Uterus (tissue), 4 donors: ENCODE results near the gene TMPRSS6. TPM values are rescaled to one million over a fixed set of nuclear protein-coding genes. Genes with fewer than 3 reads are reported as not detected.

ENCODE experiments used
- DNase-seq, 2 donors: peaks; one replicate each; pipeline ENCODE4 v3.0.0-alpha.2; 2019 to 2020
- H3K27ac ChIP-seq, 2 donors: fragments of 200-600 bp; sonication (generic); 1 replicate in 1 of 2; 2 replicates in 1 of 2; pipeline ENCODE4 v1.5.1; 2016 to 2018
- H3K27me3 ChIP-seq, 2 donors: fragments of 200-600 bp; sonication (generic); one replicate each; pipeline ENCODE4 v1.5.1; 2018 to 2019; ENCODE audit warnings: control low read depth in 1 of 2
- H3K36me3 ChIP-seq, 2 donors: fragments of 200-600 bp; sonication (generic); one replicate each; pipeline ENCODE4 v1.5.1; 2019; ENCODE audit warnings: control low read depth in 1 of 2
- H3K4me1 ChIP-seq, 2 donors: fragments of 200-600 bp; sonication (generic); one replicate each; pipeline ENCODE4 v1.5.1; 2018 to 2019; ENCODE audit warnings: control low read depth in 1 of 2
- H3K4me3 ChIP-seq, 2 donors: fragments of 200-600 bp; sonication (generic); 1 replicate in 1 of 2; 2 replicates in 1 of 2; pipeline ENCODE4 v1.5.1; 2018 to 2019; ENCODE audit warnings: mild to moderate bottlenecking in 1 of 2
- H3K9me3 ChIP-seq, 2 donors: fragments of 200-600 bp; sonication (generic); one replicate each; pipeline ENCODE4 v1.5.1; 2019; ENCODE audit warnings: control low read depth in 1 of 2
- POLR2A ChIP-seq, 2 donors: fragments of 450-650 bp; IDR thresholded peaks; one replicate each; pipeline ENCODE4 v1.6.1; 2016; ENCODE audit warnings: antibody characterized with exemption in 2 of 2, mild to moderate bottlenecking in 1 of 2, moderate library complexity in 1 of 2
- intact Hi-C: fragments of 100-400 bp; cut with DNase I; formaldehyde crosslinking; loops from one replicate; pipeline ENCODE4 v1.15.1; 2023; ENCODE audit warnings: low total_unique reads
- total RNA-seq, 4 donors: library from RNA; depleted of rRNA in 3 of 4; stranded (reverse); fragments of >200 nt in 3 of 4; gene quantifications; one replicate each; pipeline versions ENCODE4 v1.1.0 to v1.2.4, GENCODE V29; 2014 to 2023
- TF ChIP-seq, protein P1 (sequence below), 4 experiments: fragments of 200-600 bp in 2 of 4; fragments of 450-650 bp in 2 of 4; sonication (generic) in 2 of 4; IDR thresholded peaks; one replicate each; pipeline ENCODE4 v1.5.1; 2016 to 2019; ENCODE audit warnings: antibody characterized with exemption in 4 of 4, mild to moderate bottlenecking in 2 of 4, moderate library complexity in 1 of 4
- donor health status: DM: yes; HTN: yes; CAD: no.

The TMPRSS6 gene
- total RNA-seq, 4 donors from 2014 or later = not detected

DNA sequence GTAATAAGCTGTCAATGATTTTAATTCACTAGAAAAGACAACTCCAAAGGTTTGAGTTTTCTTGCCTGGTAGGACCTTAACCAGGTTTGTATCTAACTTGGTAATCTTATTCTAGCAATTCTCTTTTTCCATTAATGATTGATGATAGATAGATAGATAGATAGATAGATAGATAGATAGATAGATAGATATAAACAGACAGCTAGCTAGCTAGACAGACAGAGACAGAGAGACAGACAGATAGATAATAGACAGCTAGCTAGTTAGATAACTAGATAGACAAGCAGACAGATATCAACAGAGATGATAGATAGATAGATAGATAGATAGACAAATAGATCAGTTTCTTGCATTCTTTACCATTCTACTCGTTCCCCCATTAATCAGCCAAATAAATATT lies 15.3 kb downstream of the TMPRSS6 start:
- no peaks in the 10 kb centered on the region for H3K9me3 ChIP-seq
- H3K27me3 ChIP-seq = no peaks in the 10 kb centered on the region
- no peak for TF ChIP-seq POLR2A (IDR thresholded peaks at IDR 0.05)
- TF ChIP-seq, protein P1, sequence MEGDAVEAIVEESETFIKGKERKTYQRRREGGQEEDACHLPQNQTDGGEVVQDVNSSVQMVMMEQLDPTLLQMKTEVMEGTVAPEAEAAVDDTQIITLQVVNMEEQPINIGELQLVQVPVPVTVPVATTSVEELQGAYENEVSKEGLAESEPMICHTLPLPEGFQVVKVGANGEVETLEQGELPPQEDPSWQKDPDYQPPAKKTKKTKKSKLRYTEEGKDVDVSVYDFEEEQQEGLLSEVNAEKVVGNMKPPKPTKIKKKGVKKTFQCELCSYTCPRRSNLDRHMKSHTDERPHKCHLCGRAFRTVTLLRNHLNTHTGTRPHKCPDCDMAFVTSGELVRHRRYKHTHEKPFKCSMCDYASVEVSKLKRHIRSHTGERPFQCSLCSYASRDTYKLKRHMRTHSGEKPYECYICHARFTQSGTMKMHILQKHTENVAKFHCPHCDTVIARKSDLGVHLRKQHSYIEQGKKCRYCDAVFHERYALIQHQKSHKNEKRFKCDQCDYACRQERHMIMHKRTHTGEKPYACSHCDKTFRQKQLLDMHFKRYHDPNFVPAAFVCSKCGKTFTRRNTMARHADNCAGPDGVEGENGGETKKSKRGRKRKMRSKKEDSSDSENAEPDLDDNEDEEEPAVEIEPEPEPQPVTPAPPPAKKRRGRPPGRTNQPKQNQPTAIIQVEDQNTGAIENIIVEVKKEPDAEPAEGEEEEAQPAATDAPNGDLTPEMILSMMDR (IDR thresholded peaks at IDR 0.05) = no peak
- intact Hi-C loops = no loop called here
- no peak overlapping the region for H3K27ac ChIP-seq
- no peak overlapping the region for H3K4me3 ChIP-seq
- no peaks in the 10 kb centered on the region for H3K4me1 ChIP-seq
- no peak for DNase-seq
- H3K36me3 ChIP-seq = no peaks in the 10 kb centered on the region

DNA sequence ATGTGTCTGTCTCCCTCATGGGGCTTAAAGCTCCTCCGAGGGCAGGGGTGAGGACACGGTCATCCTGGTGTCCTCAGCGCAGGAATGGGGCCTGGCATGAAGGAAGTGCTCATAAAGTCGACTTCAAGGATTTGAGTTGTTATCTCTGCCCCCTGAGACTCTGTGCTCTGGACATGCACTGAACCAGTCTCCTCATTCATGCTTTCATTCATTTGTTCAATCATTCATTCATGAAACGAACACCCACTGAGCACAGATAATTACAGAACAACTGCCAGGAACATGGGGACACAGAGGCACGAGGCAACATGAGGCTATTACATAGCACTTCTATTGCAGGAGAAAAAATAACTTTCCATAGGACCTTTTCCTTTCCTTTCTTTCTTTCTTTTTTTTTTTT lies 16.5 kb downstream of the TMPRSS6 start:
- no peak overlapping the region for H3K27ac ChIP-seq
- no peak overlapping the region for H3K4me3 ChIP-seq
- TF ChIP-seq, protein P1 (IDR thresholded peaks at IDR 0.05) = no peak
- TF ChIP-seq POLR2A (IDR thresholded peaks at IDR 0.05) = no peak
- no peaks in the 10 kb centered on the region for H3K27me3 ChIP-seq
- intact Hi-C loops = no loop called here
- H3K4me1 ChIP-seq = no peaks in the 10 kb centered on the region
- DNase-seq = no peak
- H3K36me3 ChIP-seq = no peaks in the 10 kb centered on the region
- no peaks in the 10 kb centered on the region for H3K9me3 ChIP-seq

DNA sequence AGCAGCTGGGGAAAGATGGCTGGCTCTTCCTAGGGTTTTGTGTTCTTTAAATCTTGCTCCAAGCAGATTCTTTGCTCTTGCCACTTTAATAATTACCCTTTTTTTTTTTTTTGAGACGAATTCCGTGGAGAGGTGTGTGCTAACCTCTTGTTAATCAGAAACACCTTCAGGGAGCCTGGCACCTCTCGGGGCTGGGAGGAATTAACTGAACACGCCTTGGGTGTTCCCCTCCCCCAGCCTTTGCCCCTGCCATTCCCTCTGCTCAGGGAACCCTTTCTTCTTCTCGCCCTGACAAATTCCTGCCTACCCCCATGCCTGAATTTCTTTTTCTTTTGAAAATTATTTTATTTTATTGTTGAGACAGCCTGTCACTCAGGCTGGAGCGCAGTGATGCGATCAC lies 17.5 kb downstream of the TMPRSS6 start:
- H3K27ac ChIP-seq = no peak overlapping the region
- TF ChIP-seq, protein P1 (IDR thresholded peaks at IDR 0.05) = no peak
- TF ChIP-seq POLR2A (IDR thresholded peaks at IDR 0.05) = no peak
- no peaks in the 10 kb centered on the region for H3K4me1 ChIP-seq
- H3K36me3 ChIP-seq = no peaks in the 10 kb centered on the region
- H3K9me3 ChIP-seq = no peaks in the 10 kb centered on the region
- intact Hi-C loops = no loop called here
- DNase-seq = no peak
- no peak overlapping the region for H3K4me3 ChIP-seq
- no peaks in the 10 kb centered on the region for H3K27me3 ChIP-seq

DNA sequence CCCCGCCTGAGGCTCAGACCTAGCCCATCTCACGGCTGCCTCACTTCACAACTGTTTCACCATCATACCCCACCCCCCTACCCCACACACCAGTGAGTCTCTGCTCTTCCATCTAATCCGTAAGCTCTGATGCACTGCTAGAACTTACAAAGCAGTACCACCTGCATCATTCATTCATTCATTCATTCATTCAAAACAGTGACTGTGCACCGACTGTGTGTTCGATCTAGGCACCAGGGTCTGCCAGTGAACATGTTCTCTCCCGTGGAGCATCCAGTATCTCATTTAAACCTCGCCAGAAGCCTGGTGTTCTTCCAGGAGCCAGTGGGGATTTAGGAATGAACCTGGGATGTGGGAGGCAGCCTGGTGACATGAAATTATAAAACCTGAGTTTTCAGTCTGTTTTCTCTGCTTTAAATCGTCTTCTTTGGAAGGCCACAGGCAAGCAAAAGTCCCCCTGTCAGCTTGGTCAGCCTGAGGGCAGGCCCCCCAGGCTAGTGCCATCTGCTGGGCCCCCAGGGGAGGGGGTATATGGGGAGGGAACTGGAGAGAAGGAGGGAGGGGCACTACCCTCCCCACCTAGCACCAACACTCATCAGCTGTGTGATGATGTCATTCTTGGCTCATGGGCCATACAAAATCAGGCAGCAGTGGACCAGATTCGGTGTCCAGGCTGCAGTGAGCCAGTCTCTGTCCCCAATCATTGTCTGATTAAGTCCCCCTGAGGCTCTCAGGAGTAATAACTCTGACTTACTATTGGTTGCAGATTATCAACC lies 18.4 kb downstream of the TMPRSS6 start:
- H3K36me3 ChIP-seq = no peaks in the 10 kb centered on the region
- H3K4me1 ChIP-seq = no peaks in the 10 kb centered on the region
- H3K27me3 ChIP-seq = no peaks in the 10 kb centered on the region
- DNase-seq = no peak
- no peaks in the 10 kb centered on the region for H3K9me3 ChIP-seq
- H3K4me3 ChIP-seq = no peak overlapping the region
- no peak overlapping the region for H3K27ac ChIP-seq
- no peak for TF ChIP-seq POLR2A (IDR thresholded peaks at IDR 0.05)
- TF ChIP-seq, protein P1 (IDR thresholded peaks at IDR 0.05) = no peak
- intact Hi-C loops = no loop called here

DNA sequence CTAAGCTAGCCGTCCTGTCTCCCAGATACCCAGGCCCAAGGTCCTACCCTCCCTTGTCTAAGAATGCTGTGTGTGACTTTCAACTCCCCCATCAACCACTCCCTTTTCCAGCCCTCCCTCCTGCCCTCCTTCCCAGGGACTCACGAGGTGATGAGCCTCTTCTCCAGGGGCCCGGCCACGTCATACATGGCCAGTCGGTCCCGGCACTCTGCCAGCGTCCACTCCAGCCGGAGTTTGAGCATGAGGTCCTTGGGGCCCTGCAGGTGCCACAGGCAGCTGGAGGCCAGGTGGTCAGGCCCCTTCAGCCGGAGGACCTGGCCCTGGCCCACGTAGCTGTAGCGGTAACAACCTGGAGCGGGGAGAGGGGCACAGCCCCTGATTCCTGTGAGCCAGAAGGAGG lies 20.1 kb downstream of the TMPRSS6 start:
- no peak for DNase-seq
- TF ChIP-seq, protein P1 (IDR thresholded peaks at IDR 0.05) = no peak
- TF ChIP-seq POLR2A (IDR thresholded peaks at IDR 0.05) = no peak
- Histone ChIP-seq H3K9me3 (no peaks in the 10 kb centered on the region), H3K4me3 (no peak overlapping the region), H3K4me1 (no peaks in the 10 kb centered on the region), H3K27ac (no peak overlapping the region), H3K36me3 (no peaks in the 10 kb centered on the region), H3K27me3 (no peaks in the 10 kb centered on the region)
- intact Hi-C loops = no loop called here
